ENCODE results near the gene ARHGEF1.
A peak's percentile ranks its signal among the peaks of the same experiment; 100 is the strongest.
"Not testable (repeated sequence)": the region's sequence is repeated elsewhere in the genome, so short reads cannot be mapped to it uniquely, and the experiment has no call there.

Gene ARHGEF1

DNA sequence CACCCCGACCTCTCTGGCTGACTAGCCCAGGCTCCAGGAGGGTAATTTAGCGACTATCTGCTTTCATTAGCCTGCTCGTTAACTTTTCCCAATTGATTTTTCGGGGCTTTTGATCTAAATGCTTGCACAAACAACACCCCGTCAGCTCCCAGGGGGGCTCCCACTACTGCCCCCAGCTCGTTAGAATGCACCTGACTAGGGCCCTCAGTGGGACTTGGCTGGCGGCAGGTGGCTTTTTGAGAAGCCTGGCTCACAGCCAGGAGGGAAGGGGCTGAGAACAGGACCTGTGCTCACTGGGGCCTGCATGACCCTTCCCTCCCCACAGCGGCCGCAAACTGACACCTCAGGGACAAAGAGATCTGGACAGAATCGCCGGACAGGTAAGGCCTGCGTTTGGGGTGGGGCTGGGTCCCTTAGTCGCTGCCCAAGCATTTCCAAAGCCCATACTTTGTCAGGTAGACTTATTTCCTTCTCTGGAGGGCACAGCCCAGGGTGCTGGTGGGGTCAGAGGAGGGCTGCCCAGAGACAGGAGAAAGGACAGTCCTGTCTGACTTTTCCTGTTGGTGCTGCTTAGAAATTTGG is 13.5 kb upstream of the ARHGEF1 start:
- TF ChIP-seq, protein P1, sequence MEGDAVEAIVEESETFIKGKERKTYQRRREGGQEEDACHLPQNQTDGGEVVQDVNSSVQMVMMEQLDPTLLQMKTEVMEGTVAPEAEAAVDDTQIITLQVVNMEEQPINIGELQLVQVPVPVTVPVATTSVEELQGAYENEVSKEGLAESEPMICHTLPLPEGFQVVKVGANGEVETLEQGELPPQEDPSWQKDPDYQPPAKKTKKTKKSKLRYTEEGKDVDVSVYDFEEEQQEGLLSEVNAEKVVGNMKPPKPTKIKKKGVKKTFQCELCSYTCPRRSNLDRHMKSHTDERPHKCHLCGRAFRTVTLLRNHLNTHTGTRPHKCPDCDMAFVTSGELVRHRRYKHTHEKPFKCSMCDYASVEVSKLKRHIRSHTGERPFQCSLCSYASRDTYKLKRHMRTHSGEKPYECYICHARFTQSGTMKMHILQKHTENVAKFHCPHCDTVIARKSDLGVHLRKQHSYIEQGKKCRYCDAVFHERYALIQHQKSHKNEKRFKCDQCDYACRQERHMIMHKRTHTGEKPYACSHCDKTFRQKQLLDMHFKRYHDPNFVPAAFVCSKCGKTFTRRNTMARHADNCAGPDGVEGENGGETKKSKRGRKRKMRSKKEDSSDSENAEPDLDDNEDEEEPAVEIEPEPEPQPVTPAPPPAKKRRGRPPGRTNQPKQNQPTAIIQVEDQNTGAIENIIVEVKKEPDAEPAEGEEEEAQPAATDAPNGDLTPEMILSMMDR (IDR thresholded peaks at IDR 0.05; ENCODE audit: low read depth, low read length), result no peak
- no peak overlapping the region for H3K4me3 ChIP-seq (ENCODE audit: low read depth, low read length)

DNA sequence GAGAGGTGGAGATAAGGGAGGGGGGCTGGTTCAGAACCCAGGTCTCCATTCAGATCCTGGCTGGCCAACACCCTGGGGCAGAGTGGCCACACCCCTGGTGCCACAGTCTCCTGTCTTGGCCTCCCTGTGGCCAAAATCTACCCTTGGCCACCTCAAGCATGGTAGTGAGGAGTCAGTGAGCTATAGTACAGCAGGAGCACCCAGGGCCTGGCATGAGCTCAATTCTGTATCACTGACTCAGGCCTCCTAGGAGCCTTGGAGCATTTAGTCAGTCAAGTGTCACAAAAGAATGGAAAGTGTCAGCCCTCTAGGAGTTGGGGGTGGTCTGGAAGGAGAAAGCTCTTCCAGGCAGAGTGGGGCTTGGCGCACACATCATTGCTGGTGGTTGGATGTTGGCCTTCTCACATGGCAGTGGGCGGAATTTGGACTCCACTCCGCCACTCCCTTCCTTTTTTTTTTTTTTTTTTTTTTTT is 12.5 kb upstream of the ARHGEF1 start:
- TF ChIP-seq, protein P1 (IDR thresholded peaks at IDR 0.05; ENCODE audit: low read depth, low read length), result no peak

DNA sequence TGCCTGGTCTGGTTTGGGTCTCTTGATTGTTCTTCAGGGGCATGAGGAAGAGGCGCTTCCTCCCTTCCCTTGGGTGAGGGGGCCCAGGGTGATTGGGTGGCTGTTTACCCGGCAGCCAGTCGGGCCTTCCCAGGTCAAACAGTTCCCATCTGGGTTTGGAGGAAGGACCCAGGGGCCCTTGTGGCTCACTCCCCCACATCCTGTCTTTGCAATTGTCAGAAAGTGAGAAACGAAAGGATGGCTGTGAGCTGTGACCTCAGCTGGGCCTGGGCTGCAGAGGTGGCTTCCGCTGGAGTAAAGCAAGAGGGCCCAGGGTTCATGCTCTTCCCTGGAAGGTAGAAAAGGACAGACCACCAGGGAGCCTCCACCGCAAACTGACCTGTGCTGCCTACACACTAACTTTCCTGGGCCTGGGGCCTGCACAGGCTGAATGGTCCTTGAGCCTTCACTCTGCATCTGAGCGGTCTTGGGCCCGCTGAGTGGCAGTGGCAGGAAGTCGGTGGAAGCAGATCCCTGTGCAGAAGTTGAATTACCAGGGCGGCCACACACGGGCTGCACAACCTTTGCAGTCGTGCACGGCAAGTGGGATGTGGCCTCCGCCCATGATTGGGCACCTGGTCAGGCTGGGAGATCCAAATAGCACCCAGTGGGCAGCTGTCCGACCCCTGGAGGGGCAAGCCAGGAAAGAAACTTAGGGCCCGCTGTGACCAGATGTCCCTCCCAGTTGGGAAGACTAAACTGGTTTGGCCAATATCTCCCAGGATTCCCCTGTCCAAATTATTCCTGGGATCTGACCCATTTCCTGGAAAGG is 11.2 kb upstream of the ARHGEF1 start:
- H3K4me3 ChIP-seq (ENCODE audit: low read depth, low read length), result no peak overlapping the region
- TF ChIP-seq, protein P1 (IDR thresholded peaks at IDR 0.05; ENCODE audit: low read depth, low read length), result no peak

More for the DNA sequence above, 12.5 kb upstream of the ARHGEF1 start:
- H3K4me3 ChIP-seq (ENCODE audit: low read depth, low read length), result no peak overlapping the region

DNA sequence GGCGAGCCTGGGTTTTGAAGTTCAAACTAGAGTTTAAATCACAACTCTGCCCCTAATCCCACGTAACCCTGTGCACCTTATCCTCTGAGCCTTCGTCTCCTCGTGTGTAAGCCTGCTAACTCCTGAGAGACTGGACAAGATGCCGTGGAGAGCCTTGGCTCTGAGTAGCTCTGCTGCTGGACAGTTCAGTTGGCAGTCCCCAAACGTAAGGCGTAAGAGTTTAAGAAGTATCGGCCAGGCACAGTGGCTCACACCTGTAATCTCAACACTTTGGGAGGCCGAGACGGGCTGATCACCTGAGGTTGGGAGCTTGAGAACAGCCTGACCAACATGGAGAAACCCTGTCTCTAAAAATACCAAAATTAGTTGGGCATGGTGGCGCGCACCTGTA is 10.6 kb upstream of the ARHGEF1 start:
- TF ChIP-seq, protein P1 (IDR thresholded peaks at IDR 0.05; ENCODE audit: low read depth, low read length), result no peak
- H3K4me3 ChIP-seq (ENCODE audit: low read depth, low read length), result no peak overlapping the region

DNA sequence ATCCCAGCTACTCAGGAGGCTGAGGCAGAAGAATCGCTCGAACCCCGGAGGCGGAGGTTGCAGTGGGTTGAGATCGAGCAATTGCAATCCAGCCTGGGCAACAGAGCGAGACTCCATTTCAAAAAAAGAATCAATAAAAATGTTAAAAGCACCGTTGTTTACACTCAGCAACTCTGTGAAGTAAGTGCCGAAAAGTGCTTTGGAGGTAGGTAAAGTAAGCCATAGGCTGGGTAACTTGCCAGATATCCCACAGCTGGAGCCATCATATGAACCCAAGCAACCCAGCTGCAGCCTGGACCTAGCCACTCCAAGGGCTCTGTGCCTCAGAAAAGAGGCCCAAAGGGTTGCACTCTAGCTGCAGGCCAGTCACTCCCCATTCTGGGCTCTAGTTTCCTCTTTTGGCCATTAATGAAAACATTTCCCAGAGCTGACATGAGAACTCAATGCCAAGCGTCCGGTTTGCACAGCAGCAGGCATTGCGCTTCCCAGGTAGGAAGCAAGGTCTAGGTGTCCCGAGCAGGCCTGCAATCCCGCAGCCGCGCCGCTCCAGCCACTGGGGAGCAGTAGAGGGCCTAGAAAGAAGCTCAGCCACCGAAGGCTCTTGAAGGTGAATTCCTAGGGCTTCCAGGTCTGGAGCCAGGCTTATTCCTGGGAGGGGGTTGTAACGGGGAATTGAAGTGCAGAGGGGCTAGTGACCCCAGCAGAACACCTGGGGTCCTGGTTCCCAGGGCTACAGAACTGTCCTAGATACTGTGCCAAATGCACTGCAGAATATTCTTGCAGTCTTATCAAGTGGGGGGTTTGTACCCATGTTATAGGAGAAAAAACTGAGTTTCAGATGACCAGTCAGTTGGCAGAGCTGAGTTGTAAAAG is 10.0 kb upstream of the ARHGEF1 start:
- TF ChIP-seq, protein P1 (IDR thresholded peaks at IDR 0.05; ENCODE audit: low read depth, low read length), result peak; percentile 76
- no peak overlapping the region for H3K4me3 ChIP-seq (ENCODE audit: low read depth, low read length)

DNA sequence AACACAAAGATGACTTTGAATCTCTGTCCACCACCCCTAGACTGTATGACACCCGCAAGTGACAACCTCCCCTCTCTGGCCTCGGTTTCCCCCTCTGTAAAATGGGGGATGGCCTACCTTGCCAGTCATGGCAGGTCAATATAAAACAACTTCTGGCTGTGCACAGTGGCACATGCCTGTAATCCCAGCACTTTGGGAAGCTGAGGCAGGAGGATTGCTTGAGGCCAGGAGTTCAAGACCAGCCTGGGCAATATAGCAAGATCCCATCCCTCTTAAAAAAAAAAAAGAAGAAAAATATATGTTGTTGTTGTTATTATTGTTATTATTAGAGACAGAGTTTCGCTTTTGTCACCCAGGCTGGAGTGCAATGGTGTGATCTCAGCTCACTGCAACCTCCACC is 7.0 kb upstream of the ARHGEF1 start:
- H3K4me3 ChIP-seq (ENCODE audit: low read depth, low read length), result not testable (repeated sequence)

Data from WI38 (cell line).